GM04503 (cell line): ENCODE results near the gene DRC3.
"Not testable (repeated sequence)": the region's sequence is repeated elsewhere in the genome, so short reads cannot be mapped to it uniquely, and the experiment has no call there.

Experiments
- DNase-seq: peaks from one replicate; pipeline ENCODE4 v3.0.0-alpha.2; 2012; ENCODE audit warnings: low read depth

DRC3 gene, protein sequence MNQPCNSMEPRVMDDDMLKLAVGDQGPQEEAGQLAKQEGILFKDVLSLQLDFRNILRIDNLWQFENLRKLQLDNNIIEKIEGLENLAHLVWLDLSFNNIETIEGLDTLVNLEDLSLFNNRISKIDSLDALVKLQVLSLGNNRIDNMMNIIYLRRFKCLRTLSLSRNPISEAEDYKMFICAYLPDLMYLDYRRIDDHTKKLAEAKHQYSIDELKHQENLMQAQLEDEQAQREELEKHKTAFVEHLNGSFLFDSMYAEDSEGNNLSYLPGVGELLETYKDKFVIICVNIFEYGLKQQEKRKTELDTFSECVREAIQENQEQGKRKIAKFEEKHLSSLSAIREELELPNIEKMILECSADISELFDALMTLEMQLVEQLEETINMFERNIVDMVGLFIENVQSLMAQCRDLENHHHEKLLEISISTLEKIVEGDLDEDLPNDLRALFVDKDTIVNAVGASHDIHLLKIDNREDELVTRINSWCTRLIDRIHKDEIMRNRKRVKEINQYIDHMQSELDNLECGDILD

DNA sequence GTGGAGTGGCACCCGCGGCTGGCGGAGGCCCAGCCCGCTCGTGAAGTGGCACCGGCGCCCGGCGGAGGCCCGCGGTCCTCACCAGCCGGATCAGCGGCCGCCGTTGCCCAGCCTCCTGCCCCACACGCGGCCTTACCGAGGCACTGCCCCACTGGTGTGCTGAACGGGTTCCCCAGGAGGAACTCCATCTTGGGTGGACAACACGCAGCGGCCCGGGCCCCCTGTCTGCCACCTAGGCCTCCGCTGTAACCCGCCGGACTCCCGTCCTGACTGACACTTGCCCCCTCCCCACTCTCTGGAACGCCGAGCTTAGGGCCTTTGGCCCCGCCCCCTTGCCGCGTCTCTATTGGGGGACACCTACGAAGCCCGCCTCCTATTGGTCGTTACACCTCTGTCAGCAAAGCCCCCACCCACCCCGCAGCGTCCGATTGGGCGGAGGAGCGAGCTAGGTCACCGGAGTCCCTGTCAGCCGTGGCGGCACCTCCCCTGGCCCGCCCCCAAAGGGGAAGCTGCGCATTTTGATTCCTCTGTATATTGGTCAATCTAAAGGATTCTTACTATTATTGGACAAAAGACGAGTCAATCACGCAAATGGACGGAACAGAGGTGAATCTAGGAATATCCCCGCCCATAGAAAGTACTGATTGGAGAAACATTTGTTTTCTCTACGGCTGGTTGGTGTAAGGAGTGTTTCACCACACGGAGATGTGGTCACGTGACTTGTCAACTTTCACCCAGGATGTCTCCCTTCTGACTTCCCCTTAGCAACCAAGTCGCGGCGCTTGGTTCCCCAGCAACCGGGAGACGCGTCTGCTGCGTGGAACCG lies at the start of gene DRC3, which contains the start of gene TOM1L2:
TSS of gene DRC3 (plus strand) at position 737 of the 826 bp plus-strand sequence. CDS start 4,737 bp downstream, outside the sequence.
TSS of gene TOM1L2 (minus strand) at position 275 of the 826 bp plus-strand sequence. CDS start at position 188, 87 bp downstream.
- peak; percentile 100 for DNase-seq

DNA sequence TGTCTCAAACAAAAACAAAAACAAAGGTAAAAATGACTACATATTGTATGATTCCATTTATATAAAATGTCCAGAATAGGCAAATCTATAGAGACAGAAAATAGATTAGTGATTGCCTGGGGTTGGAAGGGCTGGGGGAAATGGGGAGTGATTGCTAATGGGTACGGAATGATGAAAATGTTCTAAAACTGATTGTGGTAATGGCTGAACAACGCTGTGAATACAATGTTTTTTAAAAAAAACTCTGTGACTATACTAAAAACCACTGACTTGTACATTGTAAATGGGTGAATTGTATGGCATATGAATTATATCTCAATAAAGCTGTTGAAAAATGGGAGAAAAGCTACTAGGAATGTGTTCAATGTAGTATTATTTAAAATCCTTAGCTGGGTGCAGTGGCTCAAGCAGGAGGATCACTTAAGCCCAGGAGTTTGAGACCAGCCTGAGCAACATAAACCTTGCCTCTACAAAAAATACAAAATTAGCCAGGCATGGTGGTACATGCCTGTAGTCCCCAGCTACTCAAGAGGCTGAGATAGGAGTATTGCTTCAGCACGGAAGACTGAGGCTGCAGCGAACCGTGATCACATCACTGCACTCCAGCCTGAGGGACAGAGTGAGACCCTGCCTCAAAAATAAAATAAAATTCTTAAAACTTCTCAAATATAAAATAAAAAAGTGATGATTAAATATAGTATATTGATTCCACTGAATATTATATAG lies 48.4 kb upstream of the DRC3 start:
- DNase-seq, result no peak

DNA sequence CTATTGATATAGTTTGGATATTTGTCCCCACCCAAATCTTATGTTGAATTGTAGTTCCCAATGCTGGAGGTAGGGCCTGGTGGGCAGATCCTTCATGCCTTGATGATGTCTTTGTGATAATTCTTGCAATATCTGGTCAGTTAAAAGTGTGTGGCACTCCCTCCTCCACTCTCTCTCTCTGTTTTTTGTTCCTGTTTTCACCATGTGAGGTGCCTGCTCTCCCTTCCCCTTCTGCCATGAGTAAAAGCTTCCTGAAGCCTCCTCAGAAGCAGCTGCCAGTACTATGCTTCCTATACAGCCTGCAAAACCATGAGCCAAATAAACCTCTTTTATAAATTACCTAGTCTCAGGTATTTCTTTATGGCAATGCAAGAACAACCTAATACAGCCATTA lies 47.8 kb upstream of the DRC3 start:
- no peak for DNase-seq

GRCh38 chr17:17926036-17926435 lies 46.6 kb upstream of the DRC3 start:
- no peak for DNase-seq

DNA sequence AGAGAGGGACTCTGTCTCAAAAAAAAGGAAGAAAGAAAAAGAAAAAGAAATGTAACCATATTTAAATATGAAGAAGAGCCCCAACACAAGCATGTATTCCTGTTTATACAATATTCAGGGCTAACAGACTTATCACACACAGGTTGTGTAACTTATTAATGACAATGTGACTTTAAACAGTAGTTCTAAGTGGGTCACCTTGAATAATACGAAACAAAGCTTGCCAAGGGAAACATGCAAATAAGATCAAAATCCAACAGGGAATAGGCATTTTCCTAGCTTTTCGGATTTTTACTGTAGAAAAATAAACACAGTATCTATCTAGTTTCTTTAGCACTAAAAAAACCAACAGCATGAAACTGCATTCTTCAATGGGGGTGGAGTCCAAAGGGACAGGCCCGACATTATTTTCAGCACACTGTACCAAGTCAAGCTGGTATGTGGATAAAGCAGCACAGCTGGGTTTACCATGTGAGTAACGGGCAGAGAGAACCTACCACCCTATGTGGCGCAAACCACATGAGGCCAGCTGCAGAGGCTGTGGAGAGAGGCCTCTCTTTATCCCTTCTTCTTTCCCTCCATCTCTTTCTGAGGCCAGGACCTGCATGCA lies 45.7 kb upstream of the DRC3 start:
- DNase-seq, result no peak

DNA sequence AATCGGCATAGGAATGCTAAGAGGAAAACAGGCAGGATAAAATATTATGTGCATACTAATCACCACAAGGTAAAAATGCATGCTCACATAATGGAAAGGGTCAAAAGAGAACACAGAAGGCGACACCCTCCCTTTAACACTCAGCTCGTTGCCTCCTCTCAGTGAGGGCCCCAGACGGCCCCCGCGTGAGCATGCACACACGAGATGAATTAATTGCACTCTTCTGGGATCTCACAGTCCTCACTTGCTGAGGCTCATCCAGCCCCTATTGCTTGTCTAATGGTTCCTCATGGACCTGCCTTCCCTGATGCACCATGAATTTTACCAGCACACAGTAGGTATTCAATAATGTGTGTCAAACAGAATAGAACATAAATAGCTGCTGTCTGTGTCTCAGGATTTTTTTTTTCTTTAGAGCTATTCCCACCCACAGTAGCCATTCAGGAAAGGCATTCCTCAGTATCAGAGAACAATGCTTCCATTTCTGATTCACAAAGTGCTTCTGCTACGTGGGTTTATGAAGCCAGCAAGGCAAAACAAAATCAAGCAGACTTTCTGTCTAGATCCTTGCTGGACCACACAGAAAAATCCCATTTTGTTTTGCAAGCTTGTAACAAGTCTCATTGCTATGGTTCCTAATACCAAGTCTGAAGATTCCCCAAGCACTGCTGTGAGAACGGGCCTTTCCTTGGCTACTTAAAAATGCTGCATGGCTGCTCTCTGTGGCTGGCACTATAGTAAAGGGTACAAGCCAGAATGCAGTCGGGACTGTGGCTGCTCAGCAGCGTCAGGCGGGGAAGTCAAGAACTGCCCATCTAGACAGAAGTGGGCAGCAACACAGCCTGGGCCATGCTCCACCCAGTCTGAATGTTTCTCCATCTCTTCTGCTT lies 44.0 kb upstream of the DRC3 start:
- DNase-seq, result no peak

- DNase-seq, result no peak
Observed at GRCh38 chr17:17929655-17930380, 42.8 kb upstream of the DRC3 start.

- no peak for DNase-seq
Observed at GRCh38 chr17:17930674-17931073, 42.0 kb upstream of the DRC3 start.

- no peak for DNase-seq
Observed at GRCh38 chr17:17931159-17931558, 41.5 kb upstream of the DRC3 start.

- no peak for DNase-seq
Observed at GRCh38 chr17:17933775-17934174, 38.9 kb upstream of the DRC3 start.

DNA sequence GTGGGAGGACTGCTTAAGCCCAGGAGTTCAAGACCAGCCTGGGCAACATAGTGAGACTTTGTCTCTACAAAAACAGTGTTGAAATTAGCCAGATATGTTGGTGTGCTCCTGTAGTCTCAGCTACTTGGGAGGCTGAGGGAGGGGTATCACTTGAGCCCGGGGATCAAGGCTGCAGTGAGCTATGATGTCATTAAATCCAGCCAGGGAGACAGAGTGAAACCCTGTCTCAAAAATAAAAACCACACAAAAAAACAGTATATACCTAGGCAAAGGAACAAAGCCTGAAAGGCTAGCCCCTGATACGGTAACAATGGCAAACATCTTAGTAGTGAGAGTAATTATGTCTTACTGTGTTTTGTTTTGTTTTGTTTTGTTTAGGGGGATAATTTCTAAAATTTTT lies 38.4 kb upstream of the DRC3 start:
- no peak for DNase-seq

- no peak for DNase-seq
Observed at GRCh38 chr17:17934806-17935205, 37.9 kb upstream of the DRC3 start.

DNA sequence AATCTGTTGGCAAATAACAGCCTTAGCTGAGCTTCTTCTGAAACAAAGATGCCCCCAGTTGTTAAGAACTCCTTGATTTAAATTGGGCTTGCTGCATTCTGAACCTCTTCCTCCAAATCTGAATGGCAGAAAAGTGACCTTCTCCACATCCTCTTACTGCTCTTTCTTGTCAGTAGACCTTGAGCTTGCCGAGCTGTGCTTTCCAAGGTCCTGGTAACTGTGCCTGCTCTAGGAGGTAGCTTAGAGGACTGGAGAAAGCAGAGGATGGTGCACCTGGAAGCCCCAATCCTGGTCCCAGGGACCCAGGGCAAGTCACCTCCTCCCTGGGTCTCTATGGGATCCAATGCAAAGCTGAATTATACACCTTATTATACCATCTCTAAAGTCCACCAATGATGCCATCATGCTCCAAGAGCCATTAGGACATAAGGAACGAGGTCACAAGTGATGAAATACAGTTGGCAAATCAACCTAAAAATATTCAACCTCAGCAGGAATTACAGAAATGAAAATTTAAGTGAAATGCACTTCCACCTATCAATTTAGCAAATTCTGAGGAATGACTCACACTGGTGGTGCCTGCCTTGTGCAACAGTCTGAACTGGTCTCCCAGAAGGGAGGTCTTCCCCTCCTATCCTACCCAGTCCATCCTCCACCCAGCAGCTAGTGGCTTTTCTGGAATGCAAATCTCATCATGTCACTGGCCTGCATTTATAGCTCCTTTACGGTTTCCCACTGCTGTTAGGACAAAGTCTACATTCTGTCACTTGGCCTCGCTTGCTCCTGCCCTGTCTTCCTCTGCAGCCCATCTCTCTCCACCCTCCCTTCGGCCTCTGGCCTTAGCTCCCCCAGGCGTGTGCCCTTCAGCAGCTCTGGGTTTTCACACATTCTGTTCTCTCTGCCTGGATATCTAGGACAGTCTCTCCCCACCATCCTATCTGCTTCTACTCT lies 37.1 kb upstream of the DRC3 start:
- peak; percentile 92 for DNase-seq

DNA sequence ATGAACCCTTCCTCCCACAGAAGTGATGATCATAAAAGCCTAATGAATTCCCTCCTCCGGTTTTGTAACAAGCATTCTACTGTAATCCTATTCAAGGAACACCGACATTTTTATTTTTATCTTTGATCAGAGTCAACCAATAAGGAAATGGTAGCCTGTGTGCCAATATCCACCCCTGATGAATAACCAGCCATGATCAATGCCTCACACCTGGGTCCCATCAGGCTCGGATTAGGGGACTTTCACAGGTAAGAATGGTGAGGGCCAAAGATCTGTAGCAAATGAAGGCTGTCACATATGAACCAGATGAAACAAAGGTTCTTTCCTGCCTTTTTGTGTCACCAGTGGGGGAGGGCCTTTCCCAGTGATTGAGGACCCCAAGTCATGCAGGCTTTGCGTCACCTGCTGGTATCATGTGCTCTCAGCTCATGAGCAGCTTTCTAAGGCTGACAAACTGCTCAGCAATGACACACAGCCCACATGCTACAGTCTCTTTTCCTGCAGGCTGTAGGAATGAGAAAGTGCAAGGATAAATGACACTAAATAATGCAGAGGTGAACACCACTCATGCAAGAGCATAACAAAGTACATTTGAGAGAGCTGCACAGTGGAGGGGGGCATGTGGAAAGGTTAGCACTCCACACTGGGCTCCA lies 35.3 kb upstream of the DRC3 start:
- no peak for DNase-seq

DNA sequence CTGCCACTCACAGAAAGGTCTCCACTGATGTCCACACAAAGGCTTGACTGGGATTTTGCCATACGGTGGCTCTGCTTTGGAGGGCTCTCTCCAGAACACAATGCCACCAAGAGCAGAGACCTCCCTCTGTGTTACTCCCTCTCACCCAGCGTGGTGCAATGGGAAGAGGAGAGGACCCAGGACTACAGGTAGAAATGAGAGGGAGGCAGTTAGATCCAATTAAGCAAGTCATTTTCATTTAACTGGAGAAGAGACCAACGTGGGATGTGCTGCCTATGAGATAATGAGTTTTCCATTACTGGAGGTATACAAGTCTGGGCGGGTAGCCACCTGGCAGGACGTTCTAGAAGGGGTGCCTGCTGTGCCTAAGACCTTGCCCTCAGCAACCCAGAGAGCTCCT lies 34.7 kb upstream of the DRC3 start:
- no peak for DNase-seq

DNA sequence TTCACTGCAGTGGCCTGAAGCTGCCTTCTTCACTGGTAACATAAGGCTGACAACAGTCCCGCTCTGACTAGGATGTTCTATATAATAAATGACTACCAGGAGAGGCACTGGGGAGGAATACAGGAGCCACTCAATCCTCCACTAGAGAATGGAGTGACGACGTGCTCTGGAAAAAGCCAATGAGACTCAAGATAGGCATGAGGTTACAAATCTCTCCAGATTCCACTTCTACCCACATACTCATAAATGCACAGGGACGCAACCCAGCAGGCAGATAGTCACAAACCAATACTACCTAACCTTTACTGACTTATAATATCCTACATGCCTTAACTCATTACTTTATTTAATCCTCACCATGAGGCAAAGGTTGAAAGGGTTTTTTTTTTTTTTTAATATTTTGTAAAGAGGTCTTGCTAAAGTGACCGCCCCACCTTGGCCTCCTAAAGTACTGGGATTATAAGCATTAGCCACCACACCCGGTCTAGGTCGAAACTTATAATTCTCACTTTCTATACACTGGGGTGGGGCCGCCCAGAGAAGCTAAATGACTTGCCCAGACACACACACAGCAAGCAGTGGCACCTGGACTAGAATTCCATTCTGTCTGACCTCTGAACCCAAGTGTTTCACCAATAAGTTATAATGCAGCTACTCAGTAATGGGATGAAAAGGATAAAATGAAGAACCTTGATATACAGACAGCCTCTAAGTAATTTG lies 34.1 kb upstream of the DRC3 start:
- no peak for DNase-seq

- DNase-seq, result not testable (repeated sequence)
Observed at GRCh38 chr17:17939941-17940340, 32.7 kb upstream of the DRC3 start.
